ENCODE data around the gene RPL36. TPM values are rescaled to one million over a fixed set of nuclear protein-coding genes. Genes with fewer than 3 reads are reported as not detected.
A peak's percentile ranks its signal among the peaks of the same experiment; 100 is the strongest.

The RPL36 gene
- total RNA-seq, 4 donors from 2014 or later: 170 to 440 (median 262) TPM

GRCh38 chr19:5717215-5717935 lies 27.3 kb downstream of the RPL36 start:
- Histone ChIP-seq H3K4me3 (no peak overlapping the region), H3K4me1 (peaks cover 0 to 17% (median 10%) of the 10 kb centered on the region in 4 donors), H3K27ac (no peak overlapping the region), H3K27me3 (no peaks in the 10 kb centered on the region), H3K9me3 (no peaks in the 10 kb centered on the region), H3K36me3 (peaks cover 0 to 17% (median 0%) of the 10 kb centered on the region in 3 donors)
- TF ChIP-seq CTCF (IDR thresholded peaks at IDR 0.05) (no peak), POLR2A (IDR thresholded peaks at IDR 0.05) (no peak)
- DNase-seq: no peak

- Histone ChIP-seq H3K27me3 (no peaks in the 10 kb centered on the region), H3K27ac (no peak overlapping the region), H3K4me3 (peak overlapping the region in 1 of 4 donors; percentile 96), H3K9me3 (no peaks in the 10 kb centered on the region), H3K4me1 (peaks cover 0 to 17% (median 10%) of the 10 kb centered on the region in 4 donors), H3K36me3 (peaks cover 0 to 10% (median 0%) of the 10 kb centered on the region in 3 donors)
- TF ChIP-seq CTCF (IDR thresholded peaks at IDR 0.05): no peak
- TF ChIP-seq POLR2A (IDR thresholded peaks at IDR 0.05): no peak
- no peak for DNase-seq
Observed at GRCh38 chr19:5718037-5718578, 28.0 kb downstream of the RPL36 start.

GRCh38 chr19:5718579-5719273 lies 28.6 kb downstream of the RPL36 start:
- Histone ChIP-seq H3K27me3 (no peaks in the 10 kb centered on the region), H3K4me1 (peaks cover 0 to 17% (median 10%) of the 10 kb centered on the region in 4 donors), H3K9me3 (no peaks in the 10 kb centered on the region), H3K36me3 (peaks cover 0 to 4% (median 0%) of the 10 kb centered on the region in 3 donors), H3K27ac (peak overlapping the region in 2 of 4 donors; percentile 94 to 95), H3K4me3 (peak overlapping the region; percentile 78 to 100 (median 98))
- DNase-seq: no peak
- TF ChIP-seq POLR2A (IDR thresholded peaks at IDR 0.05) (no peak), CTCF (IDR thresholded peaks at IDR 0.05) (no peak)

GRCh38 chr19:5719274-5719960 lies 29.3 kb downstream of the RPL36 start:
- H3K4me1 ChIP-seq: peaks cover 0 to 17% (median 10%) of the 10 kb centered on the region in 4 donors
- H3K9me3 ChIP-seq: no peaks in the 10 kb centered on the region
- TF ChIP-seq CTCF (IDR thresholded peaks at IDR 0.05) (no peak), POLR2A (IDR thresholded peaks at IDR 0.05) (no peak)
- H3K4me3 ChIP-seq: peak overlapping the region; percentile 78 to 100 (median 98)
- peak in 1 of 3 donors; percentile 61 for DNase-seq
- peak overlapping the region; percentile 90 to 97 (median 94) for H3K27ac ChIP-seq
- no peaks in the 10 kb centered on the region for H3K36me3 ChIP-seq
- H3K27me3 ChIP-seq: no peaks in the 10 kb centered on the region

Measured in Peyer's patch (tissue), 4 donors.